GM23248 (cell line): ENCODE data around the gene ATF3.

Experiments used
- EZH2 ChIP-seq: fragments of 200-600 bp; sonication (generic); IDR thresholded peaks from 2 replicates; pipeline ENCODE4 v1.6.1; 2018; ENCODE audit warnings: antibody characterized with exemption, mild to moderate bottlenecking; ENCODE audit not compliant: insufficient read depth, poor library complexity, severe bottlenecking
- EZH2phosphoT487 ChIP-seq: fragments of 200-600 bp; sonication (generic); IDR thresholded peaks from 2 replicates; pipeline ENCODE4 v1.6.1; 2018; ENCODE audit warnings: antibody characterized with exemption, moderate library complexity, mild to moderate bottlenecking, low read depth; ENCODE audit not compliant: insufficient read depth

DNA sequence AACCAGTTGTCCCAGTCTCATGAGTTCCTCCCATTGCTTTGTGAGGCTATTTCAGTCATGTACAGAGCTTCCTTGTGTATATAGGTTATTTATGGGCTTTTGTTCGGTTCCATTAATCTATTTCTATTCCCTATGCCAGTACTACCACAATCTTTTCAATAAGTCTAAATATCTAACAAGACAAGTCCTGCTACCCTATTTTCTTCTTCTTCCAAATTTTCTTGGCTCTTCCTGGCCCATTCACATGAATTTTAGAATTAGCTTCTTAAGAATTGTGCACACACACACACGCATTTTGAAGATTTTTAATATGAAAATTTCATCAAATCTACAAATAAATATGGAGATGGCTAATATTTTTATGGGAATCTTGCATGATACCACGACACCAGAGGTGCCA is 33.8 kb upstream of the ATF3 start:
- TF ChIP-seq EZH2 (no peak), EZH2phosphoT487 (no peak)
